CD4-positive, alpha-beta T cell treated with Interleukin-4 for 1 hour (primary cell): ENCODE results near the gene LAMA5.

Source experiments
- DNase-seq, 2 donors: peaks; one replicate each; pipeline ENCODE4 v3.0.0-alpha.2; 2020 to 2022

The LAMA5 gene

GRCh38 chr20:62358171-62359042, 8.7 kb downstream of the LAMA5 start:
- DNase-seq = no peak

GRCh38 chr20:62357681-62358080, 9.4 kb downstream of the LAMA5 start:
- DNase-seq = no peak

- DNase-seq = no peak
Measured at GRCh38 chr20:62357187-62357667, 9.9 kb downstream of the LAMA5 start.

GRCh38 chr20:62356589-62357186, 10.4 kb downstream of the LAMA5 start:
- DNase-seq = no peak

DNA sequence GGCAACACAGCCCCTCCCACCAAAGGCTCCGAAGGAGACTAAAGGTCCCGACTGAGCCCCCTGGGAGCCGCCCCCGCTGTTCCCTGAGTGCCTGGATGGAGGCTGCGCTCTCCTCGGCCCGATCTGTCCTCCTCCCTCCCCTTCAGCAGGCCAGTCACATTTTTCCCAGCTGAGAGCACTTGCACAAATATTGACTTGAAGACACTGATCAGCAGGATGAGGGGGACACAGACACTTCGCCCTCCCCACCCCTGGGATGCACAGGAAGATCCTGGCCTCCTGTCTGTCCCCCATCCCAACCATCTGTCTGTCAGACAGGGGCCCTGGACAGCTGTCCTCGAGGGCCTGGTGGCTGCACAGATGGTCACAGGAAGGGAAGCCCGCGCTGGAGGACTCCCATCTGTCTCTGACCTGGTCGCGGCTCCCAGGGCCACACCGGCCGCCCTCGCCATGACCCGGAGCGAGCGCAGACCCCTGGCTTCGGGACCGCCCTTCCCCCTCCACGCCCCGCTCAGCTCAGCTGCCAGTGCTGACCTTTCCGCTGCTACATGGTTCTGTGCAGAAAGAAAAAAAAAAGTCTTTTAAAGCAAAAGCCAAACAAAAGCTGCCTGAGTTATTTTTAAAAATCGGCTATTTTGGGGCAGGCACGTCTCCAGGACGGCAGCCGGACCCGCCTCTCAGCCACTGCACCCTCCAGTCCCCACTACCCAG, 11.1 kb downstream of the LAMA5 start:
- DNase-seq = no peak

DNA sequence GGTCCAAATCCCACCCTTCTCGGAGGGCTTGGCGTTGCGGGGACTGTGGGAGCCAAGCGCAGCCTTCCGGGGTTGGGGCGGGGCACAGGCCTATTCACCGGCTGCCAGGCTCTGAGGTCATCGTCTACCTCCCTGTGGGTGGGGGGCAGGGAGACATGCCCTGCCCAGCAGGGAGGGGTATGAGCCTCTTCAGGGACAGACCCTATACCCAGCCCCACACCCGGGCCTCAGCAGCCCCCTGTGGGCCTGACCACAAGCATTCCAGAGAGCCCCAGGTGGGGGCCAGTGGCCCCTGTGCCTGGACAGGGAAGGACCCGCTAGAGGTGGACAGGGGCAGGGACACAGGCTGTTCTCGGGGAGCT, 11.6 kb downstream of the LAMA5 start:
- DNase-seq = no peak

DNA sequence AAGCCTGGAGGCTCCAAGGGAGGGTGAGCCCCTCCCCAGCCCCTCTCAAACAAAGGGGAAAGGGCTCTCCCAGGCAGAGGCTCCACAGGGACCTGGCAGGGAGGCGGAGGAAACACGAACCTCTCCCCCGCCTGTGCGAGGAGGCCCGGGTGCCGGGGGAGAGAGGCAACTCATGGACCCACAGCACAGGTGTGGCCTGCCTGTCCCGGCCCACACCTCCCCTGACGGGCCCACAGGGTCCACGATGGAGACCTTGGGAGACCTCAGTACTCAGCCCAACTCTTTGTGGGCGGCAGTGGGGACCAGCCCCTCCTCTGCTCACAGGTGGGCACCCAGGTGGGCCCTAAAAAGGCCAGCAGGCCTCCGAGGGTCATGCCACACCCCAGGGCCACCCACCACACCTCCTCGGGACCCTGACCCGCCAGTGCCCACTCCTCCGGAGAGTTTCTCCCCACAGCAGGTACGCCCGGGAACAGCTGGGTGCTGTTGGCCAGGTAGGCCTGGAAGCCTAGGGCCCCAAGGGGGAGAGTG, 12.2 kb downstream of the LAMA5 start:
- DNase-seq = no peak

DNA sequence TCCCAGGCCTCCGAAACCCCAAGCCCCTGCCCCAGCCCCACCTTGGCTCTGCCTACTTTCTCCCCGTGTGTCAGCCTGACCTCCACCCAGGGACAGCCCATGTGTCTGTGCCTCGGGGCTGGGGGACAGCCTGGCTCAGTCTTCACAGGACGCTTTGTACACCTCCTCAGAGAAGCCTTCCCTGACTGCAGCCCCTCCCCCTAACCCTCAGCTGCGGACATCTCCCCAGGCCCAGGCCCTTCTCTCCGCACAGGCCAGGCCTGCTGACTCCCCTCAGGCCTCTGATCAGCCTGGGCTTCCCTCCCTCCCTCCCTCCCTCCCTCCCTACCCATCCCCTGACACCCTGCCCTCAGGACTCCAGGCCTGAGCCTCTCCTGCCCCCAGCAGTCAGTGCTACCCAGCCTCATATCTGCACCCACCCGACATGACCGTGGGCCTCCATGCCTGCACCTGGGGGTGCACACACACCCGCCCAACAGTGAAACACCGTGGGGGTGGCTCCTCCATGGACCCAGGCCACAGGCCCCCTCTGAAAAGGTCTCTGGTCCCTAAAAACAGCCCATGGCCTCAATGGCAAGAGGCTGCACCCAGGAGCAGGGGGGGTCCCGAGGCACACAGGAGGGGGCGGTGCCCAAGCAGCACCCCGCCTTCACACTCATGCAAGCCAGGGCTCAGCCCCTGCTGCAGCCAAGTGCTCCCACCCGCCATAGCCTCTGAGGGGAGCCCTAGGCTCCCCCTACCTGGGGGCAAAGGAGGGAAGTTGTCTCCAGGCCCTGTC, 12.9 kb downstream of the LAMA5 start:
- DNase-seq = no peak

GRCh38 chr20:62353289-62354030, 13.7 kb downstream of the LAMA5 start:
- no peak for DNase-seq

DNA sequence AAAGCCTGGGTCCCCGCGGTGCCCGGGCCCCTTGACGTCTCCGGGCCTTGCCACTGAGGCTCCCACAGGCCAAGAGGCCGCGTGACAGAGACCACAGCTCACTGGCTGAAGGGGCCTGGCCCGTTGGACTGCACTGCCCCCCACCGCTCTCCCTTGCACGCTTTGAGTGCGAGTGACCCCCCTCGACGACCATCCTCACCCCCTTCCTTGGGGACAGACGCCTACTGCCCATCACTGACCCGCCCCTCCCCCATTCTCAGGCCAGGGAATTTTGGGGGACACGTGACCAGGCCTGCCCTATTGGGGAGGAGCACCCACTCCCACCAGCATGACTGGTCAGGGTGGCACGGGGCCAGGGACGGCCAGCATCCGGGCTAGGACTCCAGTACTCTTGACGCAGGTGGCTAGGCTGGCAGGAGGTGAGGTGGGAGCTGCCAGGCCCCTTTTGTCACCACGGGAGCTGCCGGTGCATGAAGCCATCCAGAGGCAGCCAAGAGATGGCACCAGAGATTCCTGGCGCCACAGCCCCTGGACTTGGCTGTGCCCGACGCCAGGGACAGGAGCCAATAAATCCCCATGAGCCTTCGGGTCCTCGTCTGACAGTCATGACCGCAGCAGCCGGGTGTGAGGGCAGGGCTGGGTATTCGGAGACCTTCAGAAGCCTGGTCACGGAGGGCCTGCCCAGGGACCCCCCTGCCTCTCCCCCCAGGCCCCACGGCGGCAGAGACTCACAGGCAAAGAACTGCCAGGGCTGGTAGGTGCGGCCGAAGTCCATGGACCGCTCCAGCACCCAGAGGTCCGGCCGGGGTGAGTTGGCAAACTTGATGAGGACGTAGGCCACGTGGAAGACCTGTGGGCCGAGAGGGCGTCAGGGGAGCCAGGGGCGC, 14.5 kb downstream of the LAMA5 start:
- DNase-seq = no peak

DNA sequence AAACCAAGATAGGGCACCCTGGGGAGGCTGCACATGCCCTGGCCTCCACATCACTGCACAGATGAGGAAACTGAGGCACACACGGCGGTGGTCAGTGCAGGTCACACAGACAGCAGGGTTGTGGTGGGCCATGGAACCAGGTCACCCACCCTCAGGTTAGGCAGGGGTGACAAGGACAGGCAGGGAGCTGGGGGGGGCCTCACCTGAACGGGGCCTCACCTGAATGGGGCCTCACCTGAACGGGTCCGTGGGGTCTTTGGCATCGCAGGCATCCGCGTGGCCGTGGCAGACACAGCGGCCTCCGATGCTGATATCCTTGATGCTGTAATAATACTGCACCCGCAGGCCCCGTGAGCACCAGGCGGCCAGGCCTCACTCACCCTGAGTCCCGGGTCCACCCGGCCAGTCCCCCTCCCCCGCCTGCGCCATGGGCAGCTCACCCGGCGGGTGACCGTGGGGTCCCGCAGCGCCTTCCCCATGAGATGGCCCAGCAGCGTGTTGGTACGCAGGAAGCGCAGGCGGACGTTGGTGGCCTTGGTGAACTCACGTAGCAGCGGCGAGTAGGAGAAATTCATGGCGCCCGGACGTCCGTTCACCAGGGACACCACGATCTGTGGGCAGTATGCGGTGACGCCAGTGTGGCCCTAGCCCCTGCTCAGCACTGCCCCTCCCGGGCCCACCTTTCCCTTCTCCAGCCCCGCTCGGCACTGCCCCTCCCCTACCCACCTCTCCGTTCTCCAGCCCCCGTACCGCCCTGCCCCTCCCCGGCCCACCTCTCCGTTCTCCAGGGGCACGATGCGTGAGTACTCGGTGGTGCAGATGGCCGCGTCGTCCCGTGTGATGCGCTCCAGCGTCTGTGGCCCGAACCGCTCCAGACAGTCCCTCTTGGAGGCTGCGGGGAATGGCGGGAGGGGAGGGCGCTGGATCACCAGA, 15.4 kb downstream of the LAMA5 start:
- DNase-seq = no peak

DNA sequence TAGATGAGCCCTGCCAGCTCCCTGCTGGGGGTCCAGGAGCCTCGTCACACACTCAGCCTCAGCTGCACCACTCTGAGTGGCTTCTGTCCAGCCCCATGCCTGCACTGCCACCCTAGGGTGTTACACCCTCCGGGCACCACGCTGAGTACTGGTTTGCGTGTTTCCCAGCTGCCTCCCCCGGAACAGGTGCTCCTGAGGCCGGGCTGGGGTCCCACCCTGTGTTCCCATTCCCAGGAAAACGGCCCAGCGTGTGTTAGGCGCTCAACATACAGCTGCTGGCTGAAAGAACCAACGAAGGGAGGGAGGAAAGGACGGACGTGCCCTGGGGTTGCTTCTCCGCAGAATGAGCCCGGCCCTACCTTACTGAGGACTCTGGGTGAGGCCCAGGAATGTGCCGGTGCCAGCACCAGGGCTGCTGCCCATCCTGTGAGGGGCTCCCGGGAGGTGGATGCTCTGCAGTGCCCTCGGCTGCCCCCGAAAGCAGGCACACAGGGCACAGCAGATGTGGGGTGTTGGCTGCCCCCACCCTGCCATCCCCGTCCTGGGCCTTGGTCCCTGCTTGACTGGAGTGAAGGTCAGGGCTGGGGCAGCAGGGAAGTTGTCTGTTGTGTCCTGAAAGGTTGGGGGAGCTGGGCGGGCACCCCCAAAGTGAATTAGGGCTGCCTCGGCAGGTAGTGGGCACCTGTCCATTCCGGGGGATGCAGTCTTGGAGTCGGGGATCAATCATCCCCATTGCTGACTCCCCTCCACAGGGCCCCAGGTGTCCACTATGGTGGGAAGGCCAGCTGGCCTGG, 16.3 kb downstream of the LAMA5 start:
- DNase-seq = no peak

DNA sequence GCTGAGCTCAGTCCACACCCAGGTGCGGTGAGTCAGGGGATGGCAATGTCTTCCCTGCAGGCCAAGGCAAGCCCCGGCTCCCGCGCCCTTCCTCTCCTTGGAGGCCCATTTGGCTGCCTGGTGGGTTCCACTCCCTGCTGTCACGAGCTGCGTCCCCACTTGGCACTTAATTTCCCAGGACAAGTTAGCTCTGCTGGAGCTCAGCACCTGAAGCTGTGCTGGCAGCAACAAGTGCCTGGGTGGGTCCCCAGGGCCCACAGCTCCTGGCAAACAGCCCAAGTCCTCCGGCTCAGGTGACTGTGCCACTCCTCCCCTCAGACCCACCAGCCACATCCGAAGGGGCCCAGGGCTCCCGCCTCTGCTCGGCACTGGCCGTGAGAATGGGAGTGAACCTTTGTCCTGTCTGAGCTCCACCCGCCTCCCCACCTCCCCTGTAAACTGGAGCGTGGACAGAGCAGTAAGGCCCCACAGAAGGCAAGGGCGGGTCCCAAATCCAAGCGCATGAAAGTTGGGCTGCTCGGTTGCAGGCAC, 16.9 kb downstream of the LAMA5 start:
- no peak for DNase-seq

GRCh38 chr20:62349556-62350097, 17.5 kb downstream of the LAMA5 start:
- DNase-seq = no peak

- no peak for DNase-seq
Measured at GRCh38 chr20:62348604-62349003, 18.5 kb downstream of the LAMA5 start.

GRCh38 chr20:62347445-62347844, 19.7 kb downstream of the LAMA5 start:
- no peak for DNase-seq

- DNase-seq = no peak
Measured at GRCh38 chr20:62347151-62347404, 20.0 kb downstream of the LAMA5 start.

DNA sequence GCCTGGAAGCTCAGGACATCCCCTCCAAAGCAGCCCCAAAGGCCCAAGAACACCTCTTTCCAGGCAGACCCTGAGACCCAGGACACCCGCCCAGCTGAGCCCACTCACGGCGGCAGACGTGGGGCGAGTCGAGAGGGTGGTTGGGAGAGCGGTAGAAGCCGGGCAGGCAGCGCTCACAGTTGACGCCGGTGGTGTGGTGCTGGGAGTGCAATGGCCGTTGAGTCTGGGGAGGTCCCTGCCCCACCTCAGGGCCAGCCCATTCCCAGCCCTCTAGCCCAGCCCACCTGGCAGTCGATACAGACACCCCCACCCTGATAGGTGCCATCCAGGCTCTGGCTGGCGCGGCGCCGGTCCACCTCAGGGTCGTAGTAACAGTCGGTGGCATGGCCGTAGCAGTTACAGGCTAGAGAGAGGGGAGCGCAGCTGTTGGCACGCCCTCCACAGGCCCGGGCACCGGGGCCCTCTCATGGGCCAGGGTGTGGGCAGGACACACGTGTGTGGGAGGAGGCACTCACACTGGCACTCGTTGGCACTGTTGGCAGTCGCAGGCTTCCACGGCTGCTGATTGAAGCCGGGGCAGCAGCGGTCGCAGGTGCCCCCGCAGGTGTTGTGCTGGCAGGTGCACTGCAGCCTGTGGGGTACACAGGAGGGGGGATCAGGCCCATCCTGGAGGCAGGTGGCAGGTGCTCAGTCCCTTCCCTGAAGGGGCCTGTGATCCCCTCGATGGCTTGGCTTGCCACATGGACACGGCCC, 20.5 kb downstream of the LAMA5 start:
- DNase-seq = no peak
